ENCODE results near the gene EN1.

DNA sequence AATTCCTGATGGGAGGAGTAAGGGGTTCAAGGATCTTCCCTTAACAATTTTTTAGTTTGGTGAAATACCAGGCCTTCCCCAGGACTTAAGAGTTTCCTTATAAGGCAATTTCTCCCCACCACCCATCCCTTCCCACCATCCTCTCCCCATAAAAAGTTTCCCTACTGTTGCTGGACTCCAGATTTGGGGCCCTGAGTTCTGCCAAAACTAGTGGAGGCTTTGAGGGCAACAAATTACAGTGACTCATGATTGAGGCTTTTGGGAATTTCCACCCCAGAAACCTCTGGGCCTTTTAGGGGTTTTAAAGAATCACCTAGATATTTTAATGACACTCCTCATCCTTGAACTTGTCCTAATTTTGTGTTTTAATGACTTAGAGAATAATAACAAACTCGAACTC lies 14.3 kb upstream of the EN1 start:
- TF ChIP-seq, protein P1, sequence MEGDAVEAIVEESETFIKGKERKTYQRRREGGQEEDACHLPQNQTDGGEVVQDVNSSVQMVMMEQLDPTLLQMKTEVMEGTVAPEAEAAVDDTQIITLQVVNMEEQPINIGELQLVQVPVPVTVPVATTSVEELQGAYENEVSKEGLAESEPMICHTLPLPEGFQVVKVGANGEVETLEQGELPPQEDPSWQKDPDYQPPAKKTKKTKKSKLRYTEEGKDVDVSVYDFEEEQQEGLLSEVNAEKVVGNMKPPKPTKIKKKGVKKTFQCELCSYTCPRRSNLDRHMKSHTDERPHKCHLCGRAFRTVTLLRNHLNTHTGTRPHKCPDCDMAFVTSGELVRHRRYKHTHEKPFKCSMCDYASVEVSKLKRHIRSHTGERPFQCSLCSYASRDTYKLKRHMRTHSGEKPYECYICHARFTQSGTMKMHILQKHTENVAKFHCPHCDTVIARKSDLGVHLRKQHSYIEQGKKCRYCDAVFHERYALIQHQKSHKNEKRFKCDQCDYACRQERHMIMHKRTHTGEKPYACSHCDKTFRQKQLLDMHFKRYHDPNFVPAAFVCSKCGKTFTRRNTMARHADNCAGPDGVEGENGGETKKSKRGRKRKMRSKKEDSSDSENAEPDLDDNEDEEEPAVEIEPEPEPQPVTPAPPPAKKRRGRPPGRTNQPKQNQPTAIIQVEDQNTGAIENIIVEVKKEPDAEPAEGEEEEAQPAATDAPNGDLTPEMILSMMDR (conservative IDR thresholded peaks at IDR 0.05; ENCODE audit: low read length), result no peak
- TF ChIP-seq EZH2phosphoT487 (IDR thresholded peaks at IDR 0.05; ENCODE audit: borderline replicate concordance), result no peak

All from Loucy (cell line).